Loucy (cell line): ENCODE data around the gene GOLM1.

Experiments used
- H2AFZ ChIP-seq: fragments of 200-600 bp; sonication (generic); 2 replicates; pipeline ENCODE4 v1.6.0; 2016; ENCODE audit warnings: antibody characterized with exemption, mild to moderate bottlenecking, low read length, moderate library complexity
- H3F3A ChIP-seq: fragments of 200-600 bp; 2 replicates; pipeline ENCODE4 v1.6.0; 2016; ENCODE audit warnings: antibody characterized with exemption, low read depth, mild to moderate bottlenecking
- H3K27me3 ChIP-seq: fragments of 200-600 bp; sonication (generic); 2 replicates; pipeline ENCODE4 v1.6.1; 2014; ENCODE audit warnings: low read length, mild to moderate bottlenecking; ENCODE audit not compliant: insufficient read depth, poor library complexity, severe bottlenecking
- H3K36me3 ChIP-seq: fragments of 200-600 bp; sonication (generic); 2 replicates; pipeline ENCODE4 v1.6.1; 2016; ENCODE audit warnings: low read length; ENCODE audit not compliant: insufficient read depth
- H3K4me1 ChIP-seq: fragments of 200-600 bp; sonication (generic); 2 replicates; pipeline ENCODE4 v1.5.1; 2014; ENCODE audit warnings: low read length, mild to moderate bottlenecking; ENCODE audit not compliant: insufficient read depth, poor library complexity, severe bottlenecking
- H3K4me2 ChIP-seq: fragments of 200-600 bp; sonication (generic); 2 replicates; pipeline ENCODE4 v1.6.0; 2014; ENCODE audit warnings: antibody characterized with exemption, low read length, low read depth, mild to moderate bottlenecking; ENCODE audit not compliant: poor library complexity, severe bottlenecking
- H3K4me3 ChIP-seq: fragments of 200-600 bp; sonication (generic); 2 replicates; pipeline ENCODE4 v1.5.1; 2014; ENCODE audit warnings: low read length, mild to moderate bottlenecking, mixed read lengths; ENCODE audit not compliant: poor library complexity, severe bottlenecking
- H3K79me2 ChIP-seq: fragments of 200-600 bp; sonication (generic); 2 replicates; pipeline ENCODE4 v1.6.1; 2014; ENCODE audit warnings: low read length; ENCODE audit not compliant: insufficient read depth
- H3K9ac ChIP-seq: fragments of 200-600 bp; sonication (generic); 2 replicates; pipeline ENCODE4 v1.6.0; 2014; ENCODE audit warnings: mild to moderate bottlenecking, low read depth, low read length, moderate library complexity; ENCODE audit not compliant: poor library complexity, severe bottlenecking
- H3K9me2 ChIP-seq: fragments of 200-600 bp; sonication (generic); replicated peaks from 2 replicates; pipeline ENCODE4 v1.6.1; 2016; ENCODE audit warnings: low read depth, low read length, mixed read lengths
- H3K9me3 ChIP-seq: fragments of 200-600 bp; sonication (generic); 2 replicates; pipeline ENCODE4 v1.6.1; 2014; ENCODE audit warnings: mild to moderate bottlenecking, antibody characterized with exemption, low read length, low read depth; ENCODE audit not compliant: insufficient read depth
- H4K20me1 ChIP-seq: fragments of 200-600 bp; sonication (generic); 2 replicates; pipeline ENCODE4 v1.6.0; 2014; ENCODE audit warnings: antibody characterized with exemption, low read length, mild to moderate bottlenecking; ENCODE audit not compliant: insufficient read depth, poor library complexity, severe bottlenecking
- CTCF ChIP-seq: fragments of 200-600 bp; sonication (generic); conservative IDR thresholded peaks from 2 replicates; pipeline ENCODE4 v1.5.1; 2014; ENCODE audit warnings: mild to moderate bottlenecking, antibody characterized with exemption, low read length
- EZH2phosphoT487 ChIP-seq: fragments of 200-600 bp; IDR thresholded peaks from 2 replicates; pipeline ENCODE4 v1.6.1; 2018; ENCODE audit warnings: antibody characterized with exemption, mild to moderate bottlenecking, moderate library complexity, borderline replicate concordance

Gene GOLM1

GRCh38 chr9:86079421-86079831, 19.9 kb downstream of the GOLM1 start:
- Histone ChIP-seq H3K9me2 (no peaks in the 10 kb centered on the region), H4K20me1 (no peaks in the 10 kb centered on the region), H3K4me3 (no peak overlapping the region), H3K79me2 (no peaks in the 10 kb centered on the region), H3K9ac (no peak overlapping the region), H3K9me3 (no peaks in the 10 kb centered on the region), H3K4me2 (no peak overlapping the region), H2AFZ (no peak overlapping the region), H3K36me3 (no peaks in the 10 kb centered on the region), H3K27me3 (no peaks in the 10 kb centered on the region), H3K4me1 (no peaks in the 10 kb centered on the region), H3F3A (no peaks in the 10 kb centered on the region)
- TF ChIP-seq EZH2phosphoT487 (no peak), CTCF (no peak)

- H3K27me3 ChIP-seq = no peaks in the 10 kb centered on the region
- no peak overlapping the region for H3K4me3 ChIP-seq
- H4K20me1 ChIP-seq = no peaks in the 10 kb centered on the region
- H3F3A ChIP-seq = no peaks in the 10 kb centered on the region
- H3K79me2 ChIP-seq = no peaks in the 10 kb centered on the region
- TF ChIP-seq CTCF = no peak
- TF ChIP-seq EZH2phosphoT487 = no peak
- H3K9me2 ChIP-seq = no peaks in the 10 kb centered on the region
- H3K9ac ChIP-seq = no peak overlapping the region
- H3K36me3 ChIP-seq = no peaks in the 10 kb centered on the region
- no peaks in the 10 kb centered on the region for H3K4me1 ChIP-seq
- H3K9me3 ChIP-seq = no peaks in the 10 kb centered on the region
- no peak overlapping the region for H2AFZ ChIP-seq
- H3K4me2 ChIP-seq = no peak overlapping the region
These were observed 20.6 kb downstream of the GOLM1 start for GRCh38 chr9:86078731-86079130.

- no peaks in the 10 kb centered on the region for H3K36me3 ChIP-seq
- H3K9me3 ChIP-seq = no peaks in the 10 kb centered on the region
- H3K9ac ChIP-seq = no peak overlapping the region
- no peak overlapping the region for H3K4me3 ChIP-seq
- no peaks in the 10 kb centered on the region for H4K20me1 ChIP-seq
- no peak for TF ChIP-seq EZH2phosphoT487
- H3K4me1 ChIP-seq = no peaks in the 10 kb centered on the region
- H3K4me2 ChIP-seq = no peak overlapping the region
- H3K9me2 ChIP-seq = no peaks in the 10 kb centered on the region
- H2AFZ ChIP-seq = no peak overlapping the region
- H3K79me2 ChIP-seq = no peaks in the 10 kb centered on the region
- no peaks in the 10 kb centered on the region for H3K27me3 ChIP-seq
- no peaks in the 10 kb centered on the region for H3F3A ChIP-seq
These were observed 22.1 kb downstream of the GOLM1 start for GRCh38 chr9:86077276-86077675.
